ENCODE measurements around the gene SLC2A6.
A peak's percentile ranks its signal among the peaks of the same experiment; 100 is the strongest.

Gene SLC2A6

GRCh38 chr9:133421615-133422542 lies 57.0 kb downstream of the SLC2A6 start, which contains the start of gene ADAMTS13:
Gene ADAMTS13, plus strand, starts transcription at chr9:133422367. Its CDS starts 77 bp downstream, at chr9:133422444.
- DNase-seq (ENCODE audit: extremely low spot score, insufficient read length, low read depth) (peak; percentile 42), FAIRE-seq (peak; percentile 86)
